ENCODE results near the gene ODAD3. TPM values are rescaled to one million over a fixed set of nuclear protein-coding genes. Genes with fewer than 3 reads are reported as not detected.

ODAD3 gene
- total RNA-seq, 1 donor from 2014 or later, result 0.47 TPM

DNA sequence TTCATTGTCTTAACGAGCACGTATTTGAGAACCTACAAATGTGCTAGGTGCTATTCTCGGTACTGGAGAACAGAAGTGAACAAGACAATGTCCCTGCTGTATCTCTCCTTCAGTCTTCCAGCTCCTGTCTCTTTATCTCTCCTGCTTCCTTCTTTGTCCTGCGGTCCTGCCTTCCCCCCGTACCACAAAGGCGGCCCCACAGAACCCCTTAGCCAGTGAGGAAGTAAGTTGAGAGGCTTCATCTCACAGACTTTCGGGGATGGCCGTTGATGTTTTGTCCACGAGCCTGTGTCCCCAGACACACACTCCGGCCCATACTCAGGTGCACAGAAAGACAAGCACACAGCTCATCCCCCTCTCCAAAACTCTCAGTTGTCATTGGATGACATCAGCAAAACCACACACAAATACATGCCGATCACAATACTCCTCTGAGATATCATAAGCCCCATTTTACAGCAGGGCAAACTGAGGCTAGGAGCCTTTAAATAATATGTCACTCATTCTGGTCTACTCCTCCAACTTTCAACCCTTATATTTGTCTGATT lies 61.0 kb downstream of the ODAD3 start:
- Mint-ChIP-seq H3K4me1 (peaks cover 19% of the 10 kb centered on the region), H3K27me3 (ENCODE audit: insufficient read depth, low read depth) (peaks cover 3% of the 10 kb centered on the region), H3K36me3 (peaks cover 5% of the 10 kb centered on the region), H3K27ac (no peak overlapping the region), H3K4me3 (no peak overlapping the region), H3K9me3 (no peaks in the 10 kb centered on the region)
- H4K20me1 ChIP-seq (ENCODE audit: low read depth), result peaks cover 24% of the 10 kb centered on the region
- peak overlapping the region; percentile 67 for H3K4me2 ChIP-seq
- no peaks in the 10 kb centered on the region for H3K79me2 ChIP-seq (ENCODE audit: low read depth)
- peak overlapping the region; percentile 70 for H3K4me3 ChIP-seq
- DNase-seq (ENCODE audit: low spot score), result no peak
- H3F3A ChIP-seq (ENCODE audit: low read depth), result peaks cover 19% of the 10 kb centered on the region
- no peaks in the 10 kb centered on the region for H3K27me3 ChIP-seq
- H3K27ac ChIP-seq, result no peak overlapping the region
- peaks cover 6% of the 10 kb centered on the region for H3K4me1 ChIP-seq
- TF ChIP-seq EZH2 (IDR thresholded peaks at IDR 0.05), result no peak
- TF ChIP-seq, protein P1, sequence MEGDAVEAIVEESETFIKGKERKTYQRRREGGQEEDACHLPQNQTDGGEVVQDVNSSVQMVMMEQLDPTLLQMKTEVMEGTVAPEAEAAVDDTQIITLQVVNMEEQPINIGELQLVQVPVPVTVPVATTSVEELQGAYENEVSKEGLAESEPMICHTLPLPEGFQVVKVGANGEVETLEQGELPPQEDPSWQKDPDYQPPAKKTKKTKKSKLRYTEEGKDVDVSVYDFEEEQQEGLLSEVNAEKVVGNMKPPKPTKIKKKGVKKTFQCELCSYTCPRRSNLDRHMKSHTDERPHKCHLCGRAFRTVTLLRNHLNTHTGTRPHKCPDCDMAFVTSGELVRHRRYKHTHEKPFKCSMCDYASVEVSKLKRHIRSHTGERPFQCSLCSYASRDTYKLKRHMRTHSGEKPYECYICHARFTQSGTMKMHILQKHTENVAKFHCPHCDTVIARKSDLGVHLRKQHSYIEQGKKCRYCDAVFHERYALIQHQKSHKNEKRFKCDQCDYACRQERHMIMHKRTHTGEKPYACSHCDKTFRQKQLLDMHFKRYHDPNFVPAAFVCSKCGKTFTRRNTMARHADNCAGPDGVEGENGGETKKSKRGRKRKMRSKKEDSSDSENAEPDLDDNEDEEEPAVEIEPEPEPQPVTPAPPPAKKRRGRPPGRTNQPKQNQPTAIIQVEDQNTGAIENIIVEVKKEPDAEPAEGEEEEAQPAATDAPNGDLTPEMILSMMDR (IDR thresholded peaks at IDR 0.05), result no peak
- TF ChIP-seq EZH2phosphoT487 (IDR thresholded peaks at IDR 0.05), result no peak
- H2AFZ ChIP-seq (replicated peaks), result peak overlapping the region; percentile 27
- H3K9me3 ChIP-seq (ENCODE audit: low read depth), result no peaks in the 10 kb centered on the region
- H3K36me3 ChIP-seq, result no peaks in the 10 kb centered on the region
- no peak overlapping the region for H3K9ac ChIP-seq

GRCh38 chr19:11373166-11373884 lies 61.6 kb downstream of the ODAD3 start:
- no peaks in the 10 kb centered on the region for H3K79me2 ChIP-seq (ENCODE audit: low read depth)
- H3K9ac ChIP-seq, result no peak overlapping the region
- H4K20me1 ChIP-seq (ENCODE audit: low read depth), result peaks cover 25% of the 10 kb centered on the region
- H3K36me3 Mint-ChIP-seq, result peaks cover 5% of the 10 kb centered on the region
- peaks cover 17% of the 10 kb centered on the region for H3K4me1 Mint-ChIP-seq
- H3F3A ChIP-seq (ENCODE audit: low read depth), result peaks cover 16% of the 10 kb centered on the region
- H3K27ac ChIP-seq, result no peak overlapping the region
- peaks cover 6% of the 10 kb centered on the region for H3K4me1 ChIP-seq
- H3K4me3 Mint-ChIP-seq, result no peak overlapping the region
- H3K9me3 Mint-ChIP-seq, result no peaks in the 10 kb centered on the region
- peak overlapping the region; percentile 27 for H2AFZ ChIP-seq (replicated peaks)
- no peak for TF ChIP-seq EZH2phosphoT487 (IDR thresholded peaks at IDR 0.05)
- TF ChIP-seq, protein P1 (IDR thresholded peaks at IDR 0.05), result no peak
- no peak for TF ChIP-seq EZH2 (IDR thresholded peaks at IDR 0.05)
- peak; percentile 92 for DNase-seq (ENCODE audit: low spot score)
- peak overlapping the region; percentile 67 for H3K4me2 ChIP-seq
- no peaks in the 10 kb centered on the region for H3K9me3 ChIP-seq (ENCODE audit: low read depth)
- no peaks in the 10 kb centered on the region for H3K36me3 ChIP-seq
- no peaks in the 10 kb centered on the region for H3K27me3 ChIP-seq
- H3K4me3 ChIP-seq, result peak overlapping the region; percentile 70
- peaks cover 3% of the 10 kb centered on the region for H3K27me3 Mint-ChIP-seq (ENCODE audit: insufficient read depth, low read depth)
- no peak overlapping the region for H3K27ac Mint-ChIP-seq

GRCh38 chr19:11370744-11371143 lies 64.2 kb downstream of the ODAD3 start:
- Histone ChIP-seq H3K4me1 (peaks cover 6% of the 10 kb centered on the region), H3K36me3 (no peaks in the 10 kb centered on the region), H2AFZ (replicated peaks) (no peak overlapping the region), H3K4me3 (no peak overlapping the region), H3K9ac (no peak overlapping the region), H3K4me2 (no peak overlapping the region), H4K20me1 (ENCODE audit: low read depth) (peaks cover 25% of the 10 kb centered on the region), H3K9me3 (ENCODE audit: low read depth) (no peaks in the 10 kb centered on the region), H3K27ac (no peak overlapping the region), H3K79me2 (ENCODE audit: low read depth) (no peaks in the 10 kb centered on the region), H3K27me3 (no peaks in the 10 kb centered on the region), H3F3A (ENCODE audit: low read depth) (peaks cover 12% of the 10 kb centered on the region)
- no peaks in the 10 kb centered on the region for H3K9me3 Mint-ChIP-seq
- H3K4me3 Mint-ChIP-seq, result no peak overlapping the region
- peaks cover 2% of the 10 kb centered on the region for H3K36me3 Mint-ChIP-seq
- peaks cover 8% of the 10 kb centered on the region for H3K4me1 Mint-ChIP-seq
- no peak for DNase-seq (ENCODE audit: low spot score)
- H3K27ac Mint-ChIP-seq, result peak overlapping the region; percentile 9
- peaks cover 3% of the 10 kb centered on the region for H3K27me3 Mint-ChIP-seq (ENCODE audit: insufficient read depth, low read depth)
- TF ChIP-seq, protein P1 (IDR thresholded peaks at IDR 0.05), result no peak
- TF ChIP-seq EZH2phosphoT487 (IDR thresholded peaks at IDR 0.05) (no peak), EZH2 (IDR thresholded peaks at IDR 0.05) (no peak)

Small RNA genes lying within 50 kb of the gene (small RNA-seq; reads per million reads assigned to genes)
- not detected for gene RF00019

Other genes with a start within 250 kb of the ODAD3 start
- 17.5 and 35.4 TPM in 2 replicates for gene KANK2, start 237.6 kb downstream of the ODAD3 start, total RNA-seq (ENCODE audit: low replicate concordance)
- not detected in 2 replicates for gene ANGPTL8, start 195.5 kb downstream of the ODAD3 start, total RNA-seq (ENCODE audit: low replicate concordance)
- 10.0 and 27.5 TPM in 2 replicates for gene DOCK6, start 172.6 kb downstream of the ODAD3 start, total RNA-seq (ENCODE audit: low replicate concordance)
- not detected in 2 replicates for gene TSPAN16, start 139.0 kb downstream of the ODAD3 start, total RNA-seq (ENCODE audit: low replicate concordance)
- 5.5 and 8.5 TPM in 2 replicates for gene RAB3D, start 95.5 kb downstream of the ODAD3 start, total RNA-seq (ENCODE audit: low replicate concordance)
- gene TMEM205, start 88.9 kb downstream of the ODAD3 start, total RNA-seq (ENCODE audit: low replicate concordance), result 57.0 and 77.1 TPM in 2 replicates
- 1.8 and 4.4 TPM in 2 replicates for gene CCDC159, start 88.6 kb downstream of the ODAD3 start, total RNA-seq (ENCODE audit: low replicate concordance)
- gene PLPPR2, start 79.7 kb downstream of the ODAD3 start, total RNA-seq (ENCODE audit: low replicate concordance), result 0.80 and 3.1 TPM in 2 replicates
- 1.0 and 1.5 TPM in 2 replicates for gene SWSAP1, start 60.5 kb downstream of the ODAD3 start, total RNA-seq (ENCODE audit: low replicate concordance)
- gene EPOR, start 50.8 kb downstream of the ODAD3 start, total RNA-seq (ENCODE audit: low replicate concordance), result 6.5 and 7.3 TPM in 2 replicates
- gene RGL3, start 15.8 kb downstream of the ODAD3 start, total RNA-seq (ENCODE audit: low replicate concordance), result 0.49 and 4.7 TPM in 2 replicates
- 53.6 and 130 TPM in 2 replicates for gene PRKCSH, start 514 bp upstream of the ODAD3 start, total RNA-seq (ENCODE audit: low replicate concordance)
- gene ELAVL3, start 45.9 kb upstream of the ODAD3 start, total RNA-seq (ENCODE audit: low replicate concordance), result 0.15 TPM in 1 of 2 replicates, not detected in the other
- 3.4 and 15.8 TPM in 2 replicates for gene ZNF653, start 70.7 kb upstream of the ODAD3 start, total RNA-seq (ENCODE audit: low replicate concordance)
- gene ECSIT, start 94.0 kb upstream of the ODAD3 start, total RNA-seq (ENCODE audit: low replicate concordance), result 9.4 and 29.0 TPM in 2 replicates
- 7.0 and 7.2 TPM in 2 replicates for gene CNN1, start 103.7 kb upstream of the ODAD3 start, total RNA-seq (ENCODE audit: low replicate concordance)
- gene ELOF1, start 124.1 kb upstream of the ODAD3 start, total RNA-seq (ENCODE audit: low replicate concordance), result 26.9 and 40.0 TPM in 2 replicates
- gene ACP5, start 142.5 kb upstream of the ODAD3 start, total RNA-seq (ENCODE audit: low replicate concordance), result 0.11 and 0.90 TPM in 2 replicates
- 37.7 and 38.5 TPM in 2 replicates for gene ZNF627, start 162.4 kb upstream of the ODAD3 start, total RNA-seq (ENCODE audit: low replicate concordance)

All from neural progenitor cell (in vitro differentiated cells).